Upper lobe of left lung (tissue), 6 donors: ENCODE results near the gene CDK8. TPM values are rescaled to one million over a fixed set of nuclear protein-coding genes. Genes with fewer than 3 reads are reported as not detected.
A peak's percentile ranks its signal among the peaks of the same experiment; 100 is the strongest.

Source experiments
- ATAC-seq, 2 donors: fragments of 200-7000 bp; cut with Tn5 transposase; one replicate each; pipeline ENCODE4 v1.9.1; 2022; ENCODE audit warnings: mild to moderate bottlenecking in 2 of 2, moderate library complexity in 2 of 2; ENCODE audit not compliant: low FRiP score in 2 of 2
- DNase-seq, 2 donors: peaks; one replicate each; pipeline ENCODE4 v3.0.0-alpha.2; 2019 to 2020
- H3K27ac ChIP-seq, 4 donors: fragments of 200-600 bp; sonication (generic); one replicate each; pipeline ENCODE4 v1.5.1; 2016 to 2019
- H3K27me3 ChIP-seq, 4 donors: fragments of 200-600 bp; sonication (generic); one replicate each; pipeline ENCODE4 v1.5.1; 2017 to 2019
- H3K36me3 ChIP-seq, 4 donors: fragments of 200-600 bp; sonication (generic); one replicate each; pipeline ENCODE4 v1.5.1; 2016 to 2019
- H3K4me1 ChIP-seq, 4 donors: fragments of 200-600 bp; sonication (generic); one replicate each; pipeline ENCODE4 v1.5.1; 2018 to 2019
- H3K4me3 ChIP-seq, 4 donors: fragments of 200-600 bp; sonication (generic); one replicate each; pipeline ENCODE4 v1.5.1; 2017 to 2019; ENCODE audit warnings: mild to moderate bottlenecking in 2 of 4, moderate library complexity in 1 of 4
- H3K9me3 ChIP-seq, 4 donors: fragments of 200-600 bp; sonication (generic); one replicate each; pipeline ENCODE4 v1.5.1; 2018 to 2019
- CTCF ChIP-seq, 6 experiments: fragments of 450-650 bp in 4 of 6; fragments of 200-600 bp in 2 of 6; sonication (generic) in 2 of 6; IDR thresholded peaks; one replicate each; pipeline ENCODE4 v1.5.1; 2016 to 2019; ENCODE audit warnings: antibody characterized with exemption in 6 of 6
- EP300 ChIP-seq, 4 donors: sonication (generic); formaldehyde crosslinking; IDR thresholded peaks; one replicate each; pipeline ENCODE4 v1.5.1; 2017; ENCODE audit warnings: antibody characterized with exemption in 4 of 4, control low read depth in 2 of 4
- POLR2A ChIP-seq, 4 donors: fragments of 450-650 bp; IDR thresholded peaks; one replicate each; pipeline ENCODE4 v1.5.1; 2016 to 2017; ENCODE audit warnings: antibody characterized with exemption in 4 of 4, mild to moderate bottlenecking in 2 of 4
- POLR2AphosphoS5 ChIP-seq, 2 donors: sonication (generic); formaldehyde crosslinking; IDR thresholded peaks; one replicate each; pipeline ENCODE4 v1.5.1; 2017; ENCODE audit warnings: antibody characterized with exemption in 2 of 2
- WGBS, 2 donors: methylation state at CpG; one replicate each; pipeline ENCODE4 v1.1.5; 2017 to 2018; 5-methylcytosine and 5-hydroxymethylcytosine counted together
- total RNA-seq, 6 donors: library from RNA; depleted of rRNA in 4 of 6; stranded (reverse); fragments of >200 nt in 4 of 6; gene quantifications; one replicate each; pipeline versions ENCODE4 v1.1.0 to v1.2.1, GENCODE V29; 2016 to 2021
- donor health status: DM: no; HTN: no; CAD: no; lungs with moderate emphysema.
- donor health status: DM: no; HTN: yes; CAD: no; lungs with severe emphysema.

CDK8 gene
- total RNA-seq, 6 donors from 2014 or later, result 9.4 to 15.6 (median 10.8) TPM

- no peaks in the 10 kb centered on the region for H3K36me3 ChIP-seq
- WGBS, 2 donors, result 51 to 52% methylated on average over 7 to 9 of the region's 9 CpGs
- H3K4me1 ChIP-seq, result peaks cover 0 to 8% (median 6%) of the 10 kb centered on the region in 4 donors
- no peaks in the 10 kb centered on the region for H3K9me3 ChIP-seq
- no peak for TF ChIP-seq CTCF (IDR thresholded peaks at IDR 0.05)
- TF ChIP-seq POLR2AphosphoS5 (IDR thresholded peaks at IDR 0.05), result no peak
- no peak for TF ChIP-seq EP300 (IDR thresholded peaks at IDR 0.05)
- TF ChIP-seq POLR2A (IDR thresholded peaks at IDR 0.05), result no peak
- H3K27ac ChIP-seq, result peak overlapping the region in 3 of 4 donors; percentile 24 to 32 (median 26)
- DNase-seq (peak in 1 of 2 donors; percentile 68), ATAC-seq (peak; percentile 57 to 70)
- H3K4me3 ChIP-seq, result no peak overlapping the region
- H3K27me3 ChIP-seq, result no peaks in the 10 kb centered on the region
These were observed 171.8 kb downstream of the CDK8 start for GRCh38 chr13:26425443-26426358.

GRCh38 chr13:26433776-26434175 is 179.8 kb downstream of the CDK8 start:
- Histone ChIP-seq H3K4me3 (no peak overlapping the region), H3K27me3 (no peaks in the 10 kb centered on the region), H3K4me1 (no peaks in the 10 kb centered on the region), H3K27ac (no peak overlapping the region), H3K9me3 (peaks cover 16 to 30% (median 23%) of the 10 kb centered on the region in 4 donors), H3K36me3 (no peaks in the 10 kb centered on the region)
- ATAC-seq (no peak), DNase-seq (no peak)
- WGBS, 2 donors, result 64 to 81% methylated on average over 4 of the region's 4 CpGs
- TF ChIP-seq EP300 (IDR thresholded peaks at IDR 0.05) (no peak), POLR2A (IDR thresholded peaks at IDR 0.05) (no peak), CTCF (IDR thresholded peaks at IDR 0.05) (no peak), POLR2AphosphoS5 (IDR thresholded peaks at IDR 0.05) (no peak)

GRCh38 chr13:26435171-26435570 is 181.2 kb downstream of the CDK8 start:
- DNase-seq (no peak), ATAC-seq (no peak)
- Histone ChIP-seq H3K27me3 (no peaks in the 10 kb centered on the region), H3K27ac (no peak overlapping the region), H3K4me3 (no peak overlapping the region), H3K36me3 (no peaks in the 10 kb centered on the region), H3K4me1 (no peaks in the 10 kb centered on the region), H3K9me3 (peaks cover 16 to 30% (median 23%) of the 10 kb centered on the region in 4 donors)
- TF ChIP-seq CTCF (IDR thresholded peaks at IDR 0.05) (no peak), EP300 (IDR thresholded peaks at IDR 0.05) (no peak), POLR2AphosphoS5 (IDR thresholded peaks at IDR 0.05) (no peak), POLR2A (IDR thresholded peaks at IDR 0.05) (no peak)

DNA sequence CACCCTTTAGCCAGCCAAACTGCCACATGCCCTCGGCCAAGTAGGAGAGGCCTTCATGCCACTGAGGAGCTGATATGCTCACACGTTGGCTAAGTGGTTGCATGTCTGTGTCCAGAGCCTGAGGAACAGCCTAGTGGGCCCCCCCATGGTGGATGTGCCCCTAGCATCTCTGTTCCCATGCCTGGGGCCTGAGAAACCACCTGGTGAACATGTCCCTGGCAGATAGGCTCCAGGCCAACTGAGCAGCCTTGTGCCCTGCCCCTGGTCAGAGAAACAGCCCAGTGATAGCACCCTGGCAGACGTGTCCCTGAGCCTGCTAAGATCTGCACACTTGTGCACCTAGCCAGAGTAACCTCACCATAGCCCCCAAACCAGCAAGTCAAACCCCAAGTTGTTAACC is 181.7 kb downstream of the CDK8 start:
- Histone ChIP-seq H3K4me3 (no peak overlapping the region), H3K27ac (no peak overlapping the region), H3K9me3 (peaks cover 16 to 30% (median 23%) of the 10 kb centered on the region in 4 donors), H3K4me1 (no peaks in the 10 kb centered on the region), H3K27me3 (no peaks in the 10 kb centered on the region), H3K36me3 (no peaks in the 10 kb centered on the region)
- TF ChIP-seq EP300 (IDR thresholded peaks at IDR 0.05), result no peak
- no peak for TF ChIP-seq POLR2A (IDR thresholded peaks at IDR 0.05)
- TF ChIP-seq CTCF (IDR thresholded peaks at IDR 0.05), result no peak
- no peak for TF ChIP-seq POLR2AphosphoS5 (IDR thresholded peaks at IDR 0.05)
- WGBS, 2 donors, result 57 to 92% methylated on average over 1 to 3 of the region's 3 CpGs
- no peak for ATAC-seq
- DNase-seq, result no peak
